Keratinocyte (primary cell): ENCODE data around the gene GPC3. TPM values are rescaled to one million over a fixed set of nuclear protein-coding genes. Genes with fewer than 3 reads are reported as not detected.
A peak's percentile ranks its signal among the peaks of the same experiment; 100 is the strongest.

Experiments
- DNase-seq: peaks from one replicate; pipeline ENCODE4 v3.0.0-alpha.2; 2011; ENCODE audit warnings: low read depth, missing footprints, low spot score
- FAIRE-seq: peaks from 2 replicates; lab custom pipeline; 2011; peaks lifted over from hg19 to GRCh38; lab: Jason Lieb, UNC
- H2AFZ ChIP-seq: 2 replicates; pipeline ENCODE4 v1.6.0; 2012; ENCODE audit warnings: low read length, control low read depth, inconsistent platforms; ENCODE audit not compliant: control insufficient read depth
- H3K27ac ChIP-seq: 2 replicates; pipeline ENCODE4 v1.5.1; 2011; ENCODE audit warnings: low read length; ENCODE audit not compliant: control insufficient read depth, insufficient read depth
- H3K27me3 ChIP-seq: 3 replicates; pipeline ENCODE4 v1.6.0; 2011; ENCODE audit warnings: low read length; ENCODE audit not compliant: control insufficient read depth, insufficient read depth; ENCODE audit errors: extremely low read depth
- H3K36me3 ChIP-seq, 2 experiments: 2 replicates in 1 of 2; 3 replicates in 1 of 2; pipeline ENCODE4 v1.5.1; 2011; ENCODE audit warnings: low read length in 2 of 2, mild to moderate bottlenecking in 1 of 2; ENCODE audit not compliant: control insufficient read depth in 2 of 2, insufficient read depth in 2 of 2; ENCODE audit errors: extremely low read depth in 1 of 2
- H3K4me1 ChIP-seq: 3 replicates; pipeline ENCODE4 v1.5.1; 2011; ENCODE audit warnings: low read length; ENCODE audit not compliant: control insufficient read depth, insufficient read depth; ENCODE audit errors: extremely low read depth
- H3K4me2 ChIP-seq: 3 replicates; pipeline ENCODE4 v1.6.0; 2011; ENCODE audit warnings: low read depth, low read length; ENCODE audit not compliant: control insufficient read depth, insufficient read depth; ENCODE audit errors: extremely low read depth
- H3K4me3 ChIP-seq, 3 experiments: fragments of 200-600 bp in 1 of 3; sonication (generic) in 1 of 3; 2 replicates in 2 of 3; 3 replicates in 1 of 3; pipeline ENCODE4 v1.5.1; 2011 to 2016; ENCODE audit warnings: low read length in 3 of 3, mild to moderate bottlenecking in 3 of 3, control low read depth in 2 of 3, inconsistent platforms in 1 of 3, low read depth in 1 of 3, mixed read lengths in 1 of 3, mixed run types in 1 of 3, moderate library complexity in 1 of 3; ENCODE audit not compliant: control insufficient read depth in 2 of 3, insufficient read depth in 2 of 3; ENCODE audit errors: extremely low read depth in 1 of 3
- H3K79me2 ChIP-seq: 2 replicates; pipeline ENCODE4 v1.6.0; 2012; ENCODE audit warnings: low read length; ENCODE audit not compliant: control insufficient read depth, insufficient read depth
- H3K9ac ChIP-seq: 3 replicates; pipeline ENCODE4 v1.6.0; 2011; ENCODE audit warnings: low read length; ENCODE audit not compliant: control insufficient read depth, insufficient read depth; ENCODE audit errors: extremely low read depth
- H3K9me1 ChIP-seq: 3 replicates; pipeline ENCODE4 v1.6.0; 2011; ENCODE audit warnings: low read length; ENCODE audit not compliant: control insufficient read depth, insufficient read depth; ENCODE audit errors: extremely low read depth
- H3K9me3 ChIP-seq: 2 replicates; pipeline ENCODE4 v1.5.1; 2012; ENCODE audit warnings: low read depth, low read length; ENCODE audit not compliant: control insufficient read depth
- H4K20me1 ChIP-seq: 3 replicates; pipeline ENCODE4 v1.6.0; 2011; ENCODE audit warnings: low read length; ENCODE audit not compliant: control insufficient read depth, insufficient read depth; ENCODE audit errors: extremely low read depth
- CTCF ChIP-seq, 3 experiments: IDR thresholded peaks in 1 of 3; conservative IDR thresholded peaks in 1 of 3; optimal IDR thresholded peaks in 1 of 3; 2 replicates in 2 of 3; 3 replicates in 1 of 3; pipeline versions ENCODE3 to v1.5.1; 2011; ENCODE audit warnings: low read length in 3 of 3, mild to moderate bottlenecking in 3 of 3, moderate library complexity in 2 of 3, control low read depth in 1 of 3, inconsistent platforms in 1 of 3; ENCODE audit not compliant: insufficient read depth in 2 of 3; ENCODE audit errors: extremely low read depth in 1 of 3
- EZH2 ChIP-seq: IDR thresholded peaks from one replicate; pipeline ENCODE4 v1.6.1; 2012; ENCODE audit warnings: inconsistent platforms, mild to moderate bottlenecking, low read length, moderate library complexity
- dilution Hi-C: fragments of 300-500 bp; cut with MboI; formaldehyde crosslinking; loops from one replicate; pipeline ENCODE4 v1.7.0; 2020; ENCODE audit warnings: low sequenced_read_pairs; ENCODE audit not compliant: extremely low pct_ligation_motif_present
- polyA plus RNA-seq, 5 experiments: library from polyadenylated mRNA; depleted of rRNA in 3 of 5; stranded (reverse) in 3 of 5; stranded (forward) in 1 of 5; unstranded in 1 of 5; fragments of >200 nt; gene quantifications; 1 replicate in 1 of 5; 2 replicates in 3 of 5; 3 replicates in 1 of 5; pipeline versions ENCODE4 v1.2.1 to v1.2.3, GENCODE V29; 2011 to 2012; ENCODE audit warnings: missing spikeins in 2 of 5, low read depth in 1 of 5, low replicate concordance in 1 of 5

The GPC3 gene
- polyA plus RNA-seq, 1 donor (not counting 4 experiments of a cell fraction or from before 2014, with no cell fraction given) = 0.03 TPM

- H3K36me3 ChIP-seq = no peaks in the 10 kb centered on the region
- H3K4me1 ChIP-seq = no peaks in the 10 kb centered on the region
- no peaks in the 10 kb centered on the region for H3K79me2 ChIP-seq
- no peaks in the 10 kb centered on the region for H3K9me3 ChIP-seq
- no peak overlapping the region for H3K27ac ChIP-seq
- H2AFZ ChIP-seq = no peak overlapping the region
- no peaks in the 10 kb centered on the region for H3K9me1 ChIP-seq
- dilution Hi-C loops = no loop called here
- H3K27me3 ChIP-seq = no peaks in the 10 kb centered on the region
- H3K4me3 ChIP-seq = no peak overlapping the region
- FAIRE-seq (no peak), DNase-seq (no peak)
- no peaks in the 10 kb centered on the region for H4K20me1 ChIP-seq
- TF ChIP-seq EZH2 (no peak), CTCF (optimal IDR thresholded peaks at IDR 0.05 in 1 of 3, IDR thresholded peaks at IDR 0.05 in 1 of 3, conservative IDR thresholded peaks at IDR 0.05 in 1 of 3; ENCODE audit: extremely low read depth in 1 of 3, insufficient read depth in 2 of 3, low read length in 3 of 3) (no peak)
- H3K4me2 ChIP-seq = no peak overlapping the region
- H3K9ac ChIP-seq = no peak overlapping the region
Observed at GRCh38 chrX:133994576-133994975, 9.2 kb upstream of the GPC3 start.

- Histone ChIP-seq H3K27me3 (no peaks in the 10 kb centered on the region), H3K4me3 (no peak overlapping the region), H3K9me1 (no peaks in the 10 kb centered on the region), H3K9ac (no peak overlapping the region), H2AFZ (no peak overlapping the region), H3K4me1 (no peaks in the 10 kb centered on the region), H3K4me2 (no peak overlapping the region), H4K20me1 (no peaks in the 10 kb centered on the region), H3K79me2 (no peaks in the 10 kb centered on the region), H3K9me3 (no peaks in the 10 kb centered on the region), H3K27ac (no peak overlapping the region), H3K36me3 (no peaks in the 10 kb centered on the region)
- FAIRE-seq = peak; percentile 57
- no peak for DNase-seq
- dilution Hi-C loops = no loop called here
- TF ChIP-seq CTCF (optimal IDR thresholded peaks at IDR 0.05 in 1 of 3, IDR thresholded peaks at IDR 0.05 in 1 of 3, conservative IDR thresholded peaks at IDR 0.05 in 1 of 3; ENCODE audit: extremely low read depth in 1 of 3, insufficient read depth in 2 of 3, low read length in 3 of 3) (no peak), EZH2 (no peak)
Observed at GRCh38 chrX:133992882-133993281, 7.5 kb upstream of the GPC3 start.
